PC-3 (cell line): ENCODE data around the gene PRKG2. TPM values are rescaled to one million over a fixed set of nuclear protein-coding genes. Genes with fewer than 3 reads are reported as not detected.

ENCODE experiments used
- ATAC-seq: fragments of 200-7000 bp; cut with Tn5 transposase; 2 replicates; pipeline ENCODE4 v1.9.1; 2020; ENCODE audit warnings: mild to moderate bottlenecking, moderate library complexity
- BruUV-seq: library from RNA; stranded (reverse); fragments of 400-500 nt; replicated peaks from 2 replicates; lab custom pipeline; 2021; lab: Mats Ljungman, UMichigan
- CTCF ChIA-PET: fragments of 300-600 bp; sonication (Branson Sonifier 250); formaldehyde crosslinking; loops from one replicate; lab custom pipeline; 2022; ENCODE audit warnings: antibody characterized with exemption; lab: Charles Lee
- POLR2A ChIA-PET: fragments of 300-600 bp; sonication (Branson Sonifier 250); formaldehyde crosslinking; loops from one replicate; lab custom pipeline; 2022; ENCODE audit warnings: antibody characterized with exemption; ENCODE audit not compliant: unreplicated experiment; lab: Charles Lee
- DNase-seq: peaks from one replicate; pipeline ENCODE4 v3.0.0-alpha.2; 2015
- H2AFZ ChIP-seq: fragments of 300-600 bp; sonication (generic); 2 replicates; pipeline ENCODE4 v1.6.0; 2016; ENCODE audit warnings: antibody characterized with exemption, low read length
- H3F3A ChIP-seq: fragments of 300-600 bp; sonication (generic); one replicate; pipeline ENCODE4 v1.6.0; 2017; ENCODE audit warnings: antibody characterized with exemption, low read length, control low read depth, mild to moderate bottlenecking; ENCODE audit not compliant: unreplicated experiment
- H3K27ac ChIP-seq: fragments of 300-600 bp; sonication (generic); 2 replicates; pipeline ENCODE4 v1.5.1; 2016; ENCODE audit warnings: mild to moderate bottlenecking, low read length
- H3K27me3 ChIP-seq: fragments of 300-600 bp; sonication (generic); 2 replicates; pipeline ENCODE4 v1.6.1; 2016; ENCODE audit warnings: low read length, mixed read lengths
- H3K36me3 ChIP-seq: fragments of 300-600 bp; sonication (generic); 2 replicates; pipeline ENCODE4 v1.6.1; 2016; ENCODE audit warnings: low read depth, mixed run types, low read length, mixed read lengths
- H3K4me1 ChIP-seq: fragments of 300-600 bp; sonication (generic); 2 replicates; pipeline ENCODE4 v1.5.1; 2016; ENCODE audit warnings: low read length; ENCODE audit not compliant: insufficient read depth
- H3K4me2 ChIP-seq: fragments of 300-600 bp; sonication (generic); 2 replicates; pipeline ENCODE4 v1.6.0; 2016; ENCODE audit warnings: low read length
- H3K4me3 ChIP-seq: fragments of 300-600 bp; sonication (generic); 2 replicates; pipeline ENCODE4 v1.5.1; 2016; ENCODE audit warnings: mild to moderate bottlenecking, low read length, mixed read lengths
- H3K79me2 ChIP-seq: fragments of 300-600 bp; sonication (generic); 2 replicates; pipeline ENCODE4 v1.6.1; 2017; ENCODE audit warnings: low read length, mixed read lengths
- H3K9ac ChIP-seq: fragments of 300-600 bp; sonication (generic); 2 replicates; pipeline ENCODE4 v1.6.0; 2016; ENCODE audit warnings: mild to moderate bottlenecking, low read length
- H3K9me2 ChIP-seq: fragments of 300-600 bp; sonication (generic); replicated peaks from 2 replicates; pipeline ENCODE4 v1.6.1; 2016; ENCODE audit warnings: mixed run types, low read length, mixed read lengths
- H3K9me3 ChIP-seq: fragments of 300-600 bp; sonication (generic); 2 replicates; pipeline ENCODE4 v1.6.1; 2016; ENCODE audit warnings: low read length, mixed read lengths
- H4K20me1 ChIP-seq: fragments of 300-600 bp; sonication (generic); 2 replicates; pipeline ENCODE4 v1.6.1; 2016; ENCODE audit warnings: low read length, mixed read lengths
- CTCF ChIP-seq: fragments of 300-600 bp; sonication (generic); conservative IDR thresholded peaks from 2 replicates; pipeline ENCODE4 v1.5.1; 2017; ENCODE audit warnings: antibody characterized with exemption, low read depth, mild to moderate bottlenecking, low read length
- EZH2 ChIP-seq: fragments of 300-600 bp; sonication (generic); IDR thresholded peaks from one replicate; pipeline ENCODE4 v1.6.1; 2017; ENCODE audit warnings: antibody characterized with exemption, mild to moderate bottlenecking, low read length; ENCODE audit not compliant: unreplicated experiment
- EZH2phosphoT487 ChIP-seq: fragments of 300-600 bp; sonication (generic); IDR thresholded peaks from 2 replicates; pipeline ENCODE4 v1.6.1; 2018; ENCODE audit warnings: mild to moderate bottlenecking, antibody characterized with exemption, low read length, borderline replicate concordance
- intact Hi-C: fragments of 100-400 bp; cut with micrococcal nuclease; formaldehyde crosslinking; loops from 2 replicates; pipeline ENCODE4 v1.9.0; 2023
- total RNA-seq: library from RNA; depleted of rRNA; stranded (reverse); fragments of >200 nt; gene quantifications from 2 replicates; pipeline ENCODE4 v1.2.3, GENCODE V29; 2014

Gene PRKG2
- total RNA-seq, 1 experiment from 2014 or later: 0.55 TPM

- Histone ChIP-seq H3K4me3 (0 out of 2 replicates have a peak overlapping the region, but pooled peaks have one; percentile 16), H3K9me2 (no peaks in the 10 kb centered on the region), H3K27me3 (no peaks in the 10 kb centered on the region), H3K9me3 (no peaks in the 10 kb centered on the region), H3K9ac (peak overlapping the region; percentile 70), H3F3A (no peaks in the 10 kb centered on the region), H2AFZ (0 out of 2 replicates have a peak overlapping the region, but pooled peaks have one; percentile 16), H3K4me1 (peaks cover 24% of the 10 kb centered on the region), H3K36me3 (peaks cover 5% of the 10 kb centered on the region; the same call in 1 of the 2 replicates), H3K27ac (peak overlapping the region; percentile 94), H3K4me2 (peak overlapping the region; percentile 66), H4K20me1 (no peaks in the 10 kb centered on the region), H3K79me2 (no peaks in the 10 kb centered on the region)
- DNase-seq (peak; percentile 43), ATAC-seq (peak; percentile 62)
- ChIA-PET CTCF (interaction anchor here (0.7 kb wide), 1 partner anchor 30 kb away, joined by 3 read pairs; no protein-coding TSS in a partner anchor), POLR2A (interaction anchor here (0.5 to 0.6 kb wide), 2 partner anchors 835 to 1108 kb away, joined by 3 to 6 read pairs; no protein-coding TSS in a partner anchor)
- BruUV-seq: no TSS peak
- intact Hi-C loops: no loop called here
- TF ChIP-seq EZH2 (no peak), CTCF (no peak), EZH2phosphoT487 (no peak)
Measured at GRCh38 chr4:81135501-81135900, 79.5 kb downstream of the PRKG2 start.

- no peaks in the 10 kb centered on the region for H3K9me3 ChIP-seq
- ATAC-seq (no peak), DNase-seq (no peak)
- H3K27ac ChIP-seq: no peak overlapping the region
- ChIA-PET POLR2A (no interaction called here), CTCF (no interaction called here)
- no peaks in the 10 kb centered on the region for H3K9me2 ChIP-seq
- no peak overlapping the region for H3K4me3 ChIP-seq
- H3K4me1 ChIP-seq: peaks cover 18% of the 10 kb centered on the region
- no peak for TF ChIP-seq CTCF
- TF ChIP-seq EZH2: no peak
- TF ChIP-seq EZH2phosphoT487: no peak
- peaks cover 5% of the 10 kb centered on the region; the same call in 1 of the 2 replicates for H3K36me3 ChIP-seq
- H3K27me3 ChIP-seq: no peaks in the 10 kb centered on the region
- intact Hi-C loops: no loop called here
- no TSS peak for BruUV-seq
- H2AFZ ChIP-seq: no peak overlapping the region
- H3F3A ChIP-seq: no peaks in the 10 kb centered on the region
- H3K9ac ChIP-seq: no peak overlapping the region
- no peak overlapping the region for H3K4me2 ChIP-seq
- H3K79me2 ChIP-seq: no peaks in the 10 kb centered on the region
- no peaks in the 10 kb centered on the region for H4K20me1 ChIP-seq
Measured at GRCh38 chr4:81131563-81131962, 83.5 kb downstream of the PRKG2 start.

- TF ChIP-seq EZH2phosphoT487 (no peak), EZH2 (no peak), CTCF (no peak)
- ChIA-PET CTCF (no interaction called here), POLR2A (no interaction called here)
- H3K4me1 ChIP-seq: peaks cover 13% of the 10 kb centered on the region
- H2AFZ ChIP-seq: no peak overlapping the region
- H3K9ac ChIP-seq: no peak overlapping the region
- BruUV-seq: no TSS peak
- peaks cover 5% of the 10 kb centered on the region; the same call in 1 of the 2 replicates for H3K36me3 ChIP-seq
- no peak for DNase-seq
- no peaks in the 10 kb centered on the region for H3F3A ChIP-seq
- no peak for ATAC-seq
- H3K27me3 ChIP-seq: no peaks in the 10 kb centered on the region
- no peaks in the 10 kb centered on the region for H4K20me1 ChIP-seq
- no peaks in the 10 kb centered on the region for H3K9me3 ChIP-seq
- H3K4me2 ChIP-seq: no peak overlapping the region
- intact Hi-C loops: no loop called here
- H3K27ac ChIP-seq: no peak overlapping the region
- H3K4me3 ChIP-seq: no peak overlapping the region
- H3K79me2 ChIP-seq: no peaks in the 10 kb centered on the region
- no peaks in the 10 kb centered on the region for H3K9me2 ChIP-seq
Measured at GRCh38 chr4:81131066-81131465, 84.0 kb downstream of the PRKG2 start.
